Natural killer cell (primary cell): ENCODE measurements around the gene OGT. TPM values are rescaled to one million over a fixed set of nuclear protein-coding genes. Genes with fewer than 3 reads are reported as not detected.

Experiments used
- ATAC-seq, 3 donors: fragments of 150-1000 bp in 2 of 3; fragments of 200-7000 bp in 1 of 3; cut with Tn5 transposase; 1 replicate in 1 of 3; 2 replicates in 2 of 3; pipeline ENCODE4 v1.10.0; 2021; ENCODE audit warnings: mild to moderate bottlenecking in 2 of 3, moderate library complexity in 2 of 3
- DNase-seq, 2 donors: peaks; one replicate each; pipeline versions ENCODE4 v3.0.0 to v3.0.0-alpha.2; 2013 to 2021; ENCODE audit warnings: mixed read lengths in 1 of 2
- H3K27ac ChIP-seq: one replicate; pipeline ENCODE4 v1.5.1; 2013; ENCODE audit warnings: mild to moderate bottlenecking, low read length
- H3K27me3 ChIP-seq: one replicate; pipeline ENCODE4 v1.6.1; 2013; ENCODE audit warnings: low read length; ENCODE audit not compliant: control insufficient read depth, insufficient read depth
- H3K36me3 ChIP-seq: one replicate; pipeline ENCODE4 v1.6.1; 2013; ENCODE audit warnings: low read length; ENCODE audit not compliant: control insufficient read depth, insufficient read depth
- H3K4me1 ChIP-seq: one replicate; pipeline ENCODE4 v1.6.1; 2013; ENCODE audit warnings: low read length; ENCODE audit not compliant: control insufficient read depth, insufficient read depth
- H3K4me3 ChIP-seq: one replicate; pipeline ENCODE4 v1.5.1; 2013; ENCODE audit warnings: low read length
- H3K9me3 ChIP-seq: one replicate; pipeline ENCODE4 v1.6.1; 2013; ENCODE audit warnings: low read length; ENCODE audit not compliant: control insufficient read depth, insufficient read depth
- H3K27ac Mint-ChIP-seq, 2 donors: one replicate each; pipeline ENCODE4 v1.8.0; 2022; ENCODE audit warnings: mild to moderate bottlenecking in 2 of 2, mixed read lengths in 2 of 2, moderate library complexity in 1 of 2
- H3K27me3 Mint-ChIP-seq, 2 donors: one replicate each; pipeline ENCODE4 v1.8.0; 2022; ENCODE audit warnings: low read depth in 2 of 2, mixed read lengths in 2 of 2
- H3K36me3 Mint-ChIP-seq: one replicate; pipeline ENCODE4 v1.8.0; 2022; ENCODE audit warnings: mixed read lengths
- H3K4me1 Mint-ChIP-seq, 2 donors: one replicate each; pipeline ENCODE4 v1.8.0; 2022; ENCODE audit warnings: mixed read lengths in 2 of 2
- H3K4me3 Mint-ChIP-seq: one replicate; pipeline ENCODE4 v1.8.0; 2022; ENCODE audit warnings: mild to moderate bottlenecking, moderate library complexity, mixed read lengths
- H3K9me3 Mint-ChIP-seq, 2 donors: one replicate each; pipeline ENCODE4 v1.8.0; 2022; ENCODE audit warnings: mixed read lengths in 2 of 2
- CTCF ChIP-seq: fragments of 200-600 bp; IDR thresholded peaks from one replicate; pipeline ENCODE4 v1.8.0; 2022; ENCODE audit warnings: antibody characterized with exemption
- WGBS: methylation state at CpG from one replicate; pipeline ENCODE4 v1.1.7; 2013; ENCODE audit warnings: missing lambda C conversion rate; ENCODE audit not compliant: insufficient coverage; 5-methylcytosine and 5-hydroxymethylcytosine counted together
- intact Hi-C: fragments of 100-400 bp; cut with micrococcal nuclease; formaldehyde crosslinking; loops from one replicate; pipeline ENCODE4 v1.14.2; 2022
- total RNA-seq, 4 donors: library from RNA; stranded (reverse); fragments of 120-200 nt in 1 of 4; gene quantifications; one replicate each; pipeline versions ENCODE4 v1.2.3 to v1.2.4, GENCODE V29; 2013 to 2022

OGT gene
- total RNA-seq = 100 to 1,000 TPM; 489 to 721 (median 542) TPM
- total RNA-seq (2013) = 478 TPM

GRCh38 chrX:71532753-71533425 is at the start of gene OGT:
Gene OGT, plus strand, starts transcription at chrX:71533104. Its CDS starts 196 bp downstream, at chrX:71533300.
- ATAC-seq (peak; percentile 75 to 92 (median 85)), DNase-seq (peak; percentile 85 to 97)
- H3K27me3 ChIP-seq = no peaks in the 10 kb centered on the region
- WGBS = under 1% methylated on average over 47 of the region's 47 CpGs
- no peaks in the 10 kb centered on the region for H3K9me3 Mint-ChIP-seq
- no peaks in the 10 kb centered on the region for H3K27me3 Mint-ChIP-seq
- H3K36me3 Mint-ChIP-seq = peaks cover 16% of the 10 kb centered on the region
- peak within 1 kb of the TSS; percentile 97 for H3K4me3 ChIP-seq
- peak within 1 kb of the TSS; percentile 97 to 98 for H3K27ac Mint-ChIP-seq
- intact Hi-C loops = loop anchor here (2.0 to 10.0 kb wide), 5 partner anchors 40 to 568 kb away; partner anchors contain the start of genes CXCR3, CXorf65 and TAF1
- TF ChIP-seq CTCF = no peak
- H3K4me3 Mint-ChIP-seq = peak within 1 kb of the TSS; percentile 98
- peak within 1 kb of the TSS; percentile 97 for H3K27ac ChIP-seq
- peaks cover 32 to 35% of the 10 kb centered on the region in 2 donors for H3K4me1 Mint-ChIP-seq
- H3K4me1 ChIP-seq = peaks cover 20% of the 10 kb centered on the region
- peaks cover 5% of the 10 kb centered on the region for H3K36me3 ChIP-seq
- H3K9me3 ChIP-seq = no peaks in the 10 kb centered on the region

- no peak overlapping the region for H3K4me3 Mint-ChIP-seq
- Histone ChIP-seq H3K4me3 (no peak overlapping the region), H3K36me3 (no peaks in the 10 kb centered on the region), H3K4me1 (peaks cover 5% of the 10 kb centered on the region), H3K27me3 (no peaks in the 10 kb centered on the region), H3K27ac (no peak overlapping the region), H3K9me3 (no peaks in the 10 kb centered on the region)
- no peaks in the 10 kb centered on the region for H3K9me3 Mint-ChIP-seq
- no peak for ATAC-seq
- TF ChIP-seq CTCF = no peak
- H3K4me1 Mint-ChIP-seq = peaks cover 11 to 17% of the 10 kb centered on the region in 2 donors
- intact Hi-C loops = no loop called here
- DNase-seq = no peak
- no peaks in the 10 kb centered on the region for H3K27me3 Mint-ChIP-seq
- no peaks in the 10 kb centered on the region for H3K36me3 Mint-ChIP-seq
- no peak overlapping the region for H3K27ac Mint-ChIP-seq
Measured at GRCh38 chrX:71487814-71488213, 45.1 kb upstream of the OGT start.

- Histone ChIP-seq H3K36me3 (no peaks in the 10 kb centered on the region), H3K27me3 (no peaks in the 10 kb centered on the region), H3K9me3 (no peaks in the 10 kb centered on the region), H3K4me1 (peaks cover 10% of the 10 kb centered on the region), H3K27ac (no peak overlapping the region), H3K4me3 (no peak overlapping the region)
- ATAC-seq = no peak
- whole genome bisulfite sequencing = 95% methylated on average over 2 of the region's 5 CpGs
- Mint-ChIP-seq H3K4me1 (peaks cover 11 to 21% of the 10 kb centered on the region in 2 donors), H3K36me3 (no peaks in the 10 kb centered on the region), H3K27ac (no peak overlapping the region), H3K27me3 (no peaks in the 10 kb centered on the region), H3K4me3 (no peak overlapping the region), H3K9me3 (no peaks in the 10 kb centered on the region)
- no peak for TF ChIP-seq CTCF
- no peak for DNase-seq
- intact Hi-C loops = no loop called here
Measured at GRCh38 chrX:71489540-71489939, 43.4 kb upstream of the OGT start.
